Panc1 (cell line): ENCODE data around the gene USP43.

Experiments used
- CTCF ChIP-seq: fragments of 450-650 bp; IDR thresholded peaks from 2 replicates; pipeline ENCODE4 v1.5.1; 2017; ENCODE audit warnings: mild to moderate bottlenecking
- POLR2AphosphoS5 ChIP-seq: IDR thresholded peaks from 2 replicates; pipeline ENCODE4 v1.6.1; 2012; ENCODE audit warnings: mild to moderate bottlenecking, low read depth, low read length, moderate library complexity
- TF ChIP-seq, protein P1 (sequence below), 2 experiments: IDR thresholded peaks; 2 replicates each; pipeline ENCODE4 v1.6.1; 2011 to 2012; ENCODE audit warnings: low read depth in 2 of 2, control low read depth in 1 of 2, low read length in 1 of 2, mild to moderate bottlenecking in 1 of 2, moderate library complexity in 1 of 2; ENCODE audit not compliant: insufficient read depth in 1 of 2

DNA sequence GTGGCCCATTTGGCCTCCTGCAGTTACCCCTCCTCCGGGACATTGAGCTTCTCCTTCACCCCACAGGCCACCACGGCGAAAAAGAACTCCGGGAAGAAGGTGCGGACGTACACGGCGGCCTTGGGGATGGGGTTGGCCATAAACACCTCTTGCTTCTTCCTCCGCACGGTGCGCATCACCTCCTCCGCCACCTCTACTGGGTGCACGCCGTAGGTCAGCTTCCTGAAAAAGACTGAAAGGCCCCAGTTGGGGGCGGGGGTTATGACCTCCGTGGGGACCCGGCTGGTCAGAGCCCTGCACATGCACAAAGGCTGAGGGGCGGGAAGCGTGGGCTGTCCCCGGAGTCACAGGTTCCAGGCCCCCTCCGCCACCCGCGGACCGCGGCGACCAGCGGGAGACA, 126.1 kb downstream of the USP43 start:
- TF ChIP-seq CTCF (no peak), POLR2AphosphoS5 (no peak)
- TF ChIP-seq, protein P1, sequence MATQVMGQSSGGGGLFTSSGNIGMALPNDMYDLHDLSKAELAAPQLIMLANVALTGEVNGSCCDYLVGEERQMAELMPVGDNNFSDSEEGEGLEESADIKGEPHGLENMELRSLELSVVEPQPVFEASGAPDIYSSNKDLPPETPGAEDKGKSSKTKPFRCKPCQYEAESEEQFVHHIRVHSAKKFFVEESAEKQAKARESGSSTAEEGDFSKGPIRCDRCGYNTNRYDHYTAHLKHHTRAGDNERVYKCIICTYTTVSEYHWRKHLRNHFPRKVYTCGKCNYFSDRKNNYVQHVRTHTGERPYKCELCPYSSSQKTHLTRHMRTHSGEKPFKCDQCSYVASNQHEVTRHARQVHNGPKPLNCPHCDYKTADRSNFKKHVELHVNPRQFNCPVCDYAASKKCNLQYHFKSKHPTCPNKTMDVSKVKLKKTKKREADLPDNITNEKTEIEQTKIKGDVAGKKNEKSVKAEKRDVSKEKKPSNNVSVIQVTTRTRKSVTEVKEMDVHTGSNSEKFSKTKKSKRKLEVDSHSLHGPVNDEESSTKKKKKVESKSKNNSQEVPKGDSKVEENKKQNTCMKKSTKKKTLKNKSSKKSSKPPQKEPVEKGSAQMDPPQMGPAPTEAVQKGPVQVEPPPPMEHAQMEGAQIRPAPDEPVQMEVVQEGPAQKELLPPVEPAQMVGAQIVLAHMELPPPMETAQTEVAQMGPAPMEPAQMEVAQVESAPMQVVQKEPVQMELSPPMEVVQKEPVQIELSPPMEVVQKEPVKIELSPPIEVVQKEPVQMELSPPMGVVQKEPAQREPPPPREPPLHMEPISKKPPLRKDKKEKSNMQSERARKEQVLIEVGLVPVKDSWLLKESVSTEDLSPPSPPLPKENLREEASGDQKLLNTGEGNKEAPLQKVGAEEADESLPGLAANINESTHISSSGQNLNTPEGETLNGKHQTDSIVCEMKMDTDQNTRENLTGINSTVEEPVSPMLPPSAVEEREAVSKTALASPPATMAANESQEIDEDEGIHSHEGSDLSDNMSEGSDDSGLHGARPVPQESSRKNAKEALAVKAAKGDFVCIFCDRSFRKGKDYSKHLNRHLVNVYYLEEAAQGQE (IDR thresholded peaks at IDR 0.05; ENCODE audit: insufficient read depth in 1 of 2, low read depth in 2 of 2, low read length in 1 of 2), result no peak
